OCI-LY3 (cell line): ENCODE results near the gene FRMD3.

Experiments used
- H2AFZ ChIP-seq: fragments of 200-600, 300-600 bp; shearing (Covaris generic); 2 replicates; pipeline ENCODE4 v1.6.0; 2014; ENCODE audit warnings: antibody characterized with exemption, low read depth, low read length
- H3K27ac ChIP-seq: fragments of 200-600, 300-600 bp; sonication (generic); 2 replicates; pipeline ENCODE4 v1.5.1; 2014; ENCODE audit warnings: mild to moderate bottlenecking, low read length, moderate library complexity, mixed read lengths
- H3K27me3 ChIP-seq: fragments of 200-600, 300-600 bp; sonication (generic); 2 replicates; pipeline ENCODE4 v1.6.1; 2014; ENCODE audit warnings: low read depth, low read length, mixed read lengths
- H3K36me3 ChIP-seq: fragments of 200-600, 300-600 bp; sonication (generic); replicated peaks from 2 replicates; pipeline ENCODE3; 2014; ENCODE audit warnings: low read depth, low read length, mixed read lengths
- H3K4me1 ChIP-seq: fragments of 300-600, 200-600 bp; sonication (generic); 2 replicates; pipeline ENCODE4 v1.6.1; 2014; ENCODE audit warnings: low read length, mixed read lengths
- H3K4me2 ChIP-seq: fragments of 200-600, 300-600 bp; sonication (generic); 2 replicates; pipeline ENCODE4 v1.6.1; 2014; ENCODE audit warnings: low read length, mixed read lengths
- H3K4me3 ChIP-seq: fragments of 300-600, 200-600 bp; sonication (generic); 2 replicates; pipeline ENCODE4 v1.5.1; 2014; ENCODE audit warnings: antibody characterized with exemption, mild to moderate bottlenecking, low read length, moderate library complexity
- H3K79me2 ChIP-seq: fragments of 300-600, 200-600 bp; shearing (Covaris generic); 2 replicates; pipeline ENCODE4 v1.6.1; 2014; ENCODE audit warnings: mild to moderate bottlenecking, low read length, mixed read lengths
- H3K9ac ChIP-seq: fragments of 300-600, 200-600 bp; shearing (Covaris generic); 2 replicates; pipeline ENCODE4 v1.6.0; 2014; ENCODE audit warnings: mild to moderate bottlenecking, low read length, moderate library complexity
- H3K9me3 ChIP-seq: fragments of 200-600, 300-600 bp; shearing (Covaris generic); 2 replicates; pipeline ENCODE4 v1.6.1; 2014; ENCODE audit warnings: low read length, mixed read lengths; ENCODE audit not compliant: insufficient read depth
- H4K20me1 ChIP-seq: fragments of 200-600, 300-600 bp; sonication (generic); 2 replicates; pipeline ENCODE4 v1.6.1; 2016; ENCODE audit warnings: low read length, mixed read lengths; ENCODE audit not compliant: insufficient read depth
- CTCF ChIP-seq: fragments of 200-600, 300-600 bp; sonication (generic); IDR thresholded peaks from 2 replicates; pipeline ENCODE4 v1.5.1; 2014; ENCODE audit warnings: antibody characterized with exemption, low read length, low read depth
- EZH2phosphoT487 ChIP-seq: fragments of 200-600 bp; shearing (Covaris generic); IDR thresholded peaks from 2 replicates; pipeline ENCODE4 v1.6.1; 2018; ENCODE audit warnings: antibody characterized with exemption, mixed run types, low read depth

The FRMD3 gene

GRCh38 chr9:83574482-83574881 lies 36.3 kb upstream of the FRMD3 start:
- Histone ChIP-seq H3K9ac (no peak overlapping the region), H3K36me3 (no peaks in the 10 kb centered on the region), H3K9me3 (no peaks in the 10 kb centered on the region; the same call in 1 of the 2 replicates), H3K4me1 (peaks cover 6% of the 10 kb centered on the region; the same call in 1 of the 2 replicates), H4K20me1 (no peaks in the 10 kb centered on the region), H3K27me3 (no peaks in the 10 kb centered on the region), H3K4me3 (no peak overlapping the region), H2AFZ (no peak overlapping the region), H3K79me2 (no peaks in the 10 kb centered on the region), H3K4me2 (no peak overlapping the region), H3K27ac (no peak overlapping the region)
- no peak for TF ChIP-seq EZH2phosphoT487
- no peak for TF ChIP-seq CTCF

DNA sequence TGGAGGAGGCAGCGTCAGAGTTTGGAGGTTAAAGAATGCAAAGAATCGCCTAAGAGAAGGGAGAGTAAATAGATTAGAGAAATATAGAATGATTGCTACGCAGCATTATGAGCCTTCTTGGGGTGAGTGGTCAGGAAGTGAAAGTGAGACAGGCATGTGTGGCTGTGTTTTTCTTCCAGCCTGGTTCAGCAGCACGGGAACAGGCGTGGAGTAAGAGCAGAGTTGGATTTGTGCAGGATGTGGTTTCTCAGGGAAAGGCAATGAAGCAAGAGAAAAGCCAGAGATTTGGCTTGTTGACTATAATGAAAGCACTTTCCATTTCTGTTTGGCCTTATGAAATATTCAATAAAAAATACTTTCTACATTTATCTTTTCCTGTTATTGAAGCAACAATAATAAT lies 34.3 kb upstream of the FRMD3 start:
- Histone ChIP-seq H3K79me2 (no peaks in the 10 kb centered on the region), H3K4me3 (no peak overlapping the region), H2AFZ (no peak overlapping the region), H3K27me3 (no peaks in the 10 kb centered on the region), H4K20me1 (no peaks in the 10 kb centered on the region), H3K9me3 (no peaks in the 10 kb centered on the region; the same call in 1 of the 2 replicates), H3K36me3 (no peaks in the 10 kb centered on the region), H3K4me1 (peaks cover 6% of the 10 kb centered on the region; the same call in 1 of the 2 replicates), H3K4me2 (0 out of 2 replicates have a peak overlapping the region, but pooled peaks have one; percentile 2), H3K27ac (no peak overlapping the region), H3K9ac (no peak overlapping the region)
- no peak for TF ChIP-seq EZH2phosphoT487
- no peak for TF ChIP-seq CTCF

DNA sequence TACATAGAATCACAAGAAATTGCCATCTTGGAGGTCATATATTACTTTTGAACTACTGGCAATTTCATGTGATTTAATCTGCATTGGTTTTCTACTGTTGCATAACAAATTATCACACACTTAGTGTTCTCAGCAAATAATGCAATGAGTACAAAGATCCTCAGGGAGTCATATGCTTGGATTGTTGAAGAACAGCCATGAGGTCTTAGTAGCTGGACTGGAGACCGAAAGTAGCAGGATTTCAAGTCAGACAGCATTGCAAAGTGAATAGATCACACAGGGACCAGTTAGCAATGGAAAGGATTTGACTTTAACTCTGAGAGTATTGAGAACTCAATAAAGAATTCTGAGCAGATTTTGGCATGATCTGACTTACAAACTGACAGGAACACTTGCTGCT lies 32.2 kb upstream of the FRMD3 start:
- Histone ChIP-seq H2AFZ (no peak overlapping the region), H3K4me1 (peaks cover 6% of the 10 kb centered on the region; the same call in 1 of the 2 replicates), H3K36me3 (no peaks in the 10 kb centered on the region), H4K20me1 (no peaks in the 10 kb centered on the region), H3K27ac (no peak overlapping the region), H3K27me3 (no peaks in the 10 kb centered on the region), H3K9ac (no peak overlapping the region), H3K9me3 (no peaks in the 10 kb centered on the region), H3K4me3 (no peak overlapping the region), H3K4me2 (no peak overlapping the region), H3K79me2 (no peaks in the 10 kb centered on the region)
- TF ChIP-seq EZH2phosphoT487 (no peak), CTCF (no peak)

- no peaks in the 10 kb centered on the region for H3K9me3 ChIP-seq
- H3K27me3 ChIP-seq: no peaks in the 10 kb centered on the region
- no peaks in the 10 kb centered on the region for H3K36me3 ChIP-seq
- H3K79me2 ChIP-seq: no peaks in the 10 kb centered on the region
- no peak overlapping the region for H3K4me3 ChIP-seq
- TF ChIP-seq EZH2phosphoT487: no peak
- TF ChIP-seq CTCF: no peak
- no peak overlapping the region for H3K9ac ChIP-seq
- no peak overlapping the region for H3K27ac ChIP-seq
- H4K20me1 ChIP-seq: no peaks in the 10 kb centered on the region
- H3K4me2 ChIP-seq: no peak overlapping the region
- no peak overlapping the region for H2AFZ ChIP-seq
- H3K4me1 ChIP-seq: peaks cover 6% of the 10 kb centered on the region; the same call in 1 of the 2 replicates
Observed at GRCh38 chr9:83569326-83569725, 31.1 kb upstream of the FRMD3 start.
